H9 (cell line): ENCODE data around the gene RPS16. TPM values are rescaled to one million over a fixed set of nuclear protein-coding genes. Genes with fewer than 3 reads are reported as not detected.

Experiments used
- DNase-seq: peaks from one replicate; pipeline ENCODE4 v3.0.0-alpha.2; 2017
- H2AFZ ChIP-seq: one replicate; pipeline ENCODE4 v1.6.1; 2013; ENCODE audit warnings: mild to moderate bottlenecking, low read length, control low read depth, moderate library complexity
- H2AK5ac ChIP-seq: 2 replicates; pipeline ENCODE4 v1.6.1; 2013; ENCODE audit warnings: low read length, control low read depth, mixed read lengths; ENCODE audit not compliant: insufficient read length
- H2BK120ac ChIP-seq: one replicate; pipeline ENCODE4 v1.6.1; 2013; ENCODE audit warnings: low read depth, mild to moderate bottlenecking, low read length, control low read depth, inconsistent platforms; ENCODE audit not compliant: poor library complexity, severe bottlenecking
- H2BK12ac ChIP-seq: 2 replicates; pipeline ENCODE4 v1.6.1; 2013; ENCODE audit warnings: low read length, control low read depth, mixed read lengths, low read depth; ENCODE audit not compliant: insufficient read length
- H2BK15ac ChIP-seq: 2 replicates; pipeline ENCODE4 v1.6.1; 2013; ENCODE audit warnings: low read depth, low read length, control low read depth
- H2BK20ac ChIP-seq: one replicate; pipeline ENCODE4 v1.6.1; 2013; ENCODE audit warnings: low read depth, mild to moderate bottlenecking, low read length, control low read depth, inconsistent platforms; ENCODE audit not compliant: poor library complexity, severe bottlenecking
- H2BK5ac ChIP-seq: 2 replicates; pipeline ENCODE4 v1.6.1; 2013; ENCODE audit warnings: low read length, control low read depth, mixed read lengths; ENCODE audit not compliant: insufficient read length
- H3K14ac ChIP-seq: 2 replicates; pipeline ENCODE4 v1.6.1; 2013; ENCODE audit warnings: low read length, control low read depth; ENCODE audit not compliant: insufficient read depth
- H3K18ac ChIP-seq: 2 replicates; pipeline ENCODE4 v1.6.1; 2013; ENCODE audit warnings: low read depth, mild to moderate bottlenecking, mixed read lengths, low read length, control low read depth; ENCODE audit not compliant: insufficient read length
- H3K23ac ChIP-seq: 2 replicates; pipeline ENCODE4 v1.6.1; 2013; ENCODE audit warnings: low read length, control low read depth, mixed read lengths, low read depth; ENCODE audit not compliant: insufficient read length
- H3K23me2 ChIP-seq: 2 replicates; pipeline ENCODE4 v1.6.1; 2013; ENCODE audit warnings: low read depth, mild to moderate bottlenecking, mixed read lengths, low read length, control low read depth; ENCODE audit not compliant: insufficient read length, poor library complexity, severe bottlenecking
- H3K27ac ChIP-seq: 2 replicates; pipeline ENCODE4 v1.5.1; 2013; ENCODE audit warnings: low read length, control low read depth, mixed read lengths, low read depth; ENCODE audit not compliant: insufficient read length
- H3K27me3 ChIP-seq: 2 replicates; pipeline ENCODE4 v1.6.1; 2013; ENCODE audit warnings: low read length, control low read depth, inconsistent platforms; ENCODE audit not compliant: insufficient read depth
- H3K4ac ChIP-seq: 2 replicates; pipeline ENCODE4 v1.6.1; 2013; ENCODE audit warnings: low read depth, mild to moderate bottlenecking, control low read depth, inconsistent platforms, low read length, moderate library complexity
- H3K4me1 ChIP-seq: 2 replicates; pipeline ENCODE4 v1.6.1; 2013; ENCODE audit warnings: low read length, control low read depth, inconsistent platforms; ENCODE audit not compliant: insufficient read depth
- H3K4me2 ChIP-seq: 2 replicates; pipeline ENCODE4 v1.6.1; 2013; ENCODE audit warnings: low read length, control low read depth, mixed read lengths; ENCODE audit not compliant: insufficient read length, insufficient read depth
- H3K56ac ChIP-seq: 2 replicates; pipeline ENCODE4 v1.6.1; 2013; ENCODE audit warnings: low read depth, mild to moderate bottlenecking, mixed read lengths, low read length, control low read depth; ENCODE audit not compliant: insufficient read length
- H3K79me1 ChIP-seq: 2 replicates; pipeline ENCODE4 v1.6.1; 2013; ENCODE audit warnings: low read depth, mild to moderate bottlenecking, moderate library complexity, low read length, control low read depth, inconsistent platforms; ENCODE audit not compliant: insufficient read depth, poor library complexity, severe bottlenecking
- H3K79me2 ChIP-seq: 2 replicates; pipeline ENCODE4 v1.6.1; 2013; ENCODE audit warnings: low read length, control low read depth, inconsistent platforms; ENCODE audit not compliant: insufficient read depth
- H3K9ac ChIP-seq: 2 replicates; pipeline ENCODE4 v1.6.1; 2013; ENCODE audit warnings: low read length, control low read depth, mixed read lengths; ENCODE audit not compliant: insufficient read length; ENCODE audit errors: extremely low read depth
- H3K9me3 ChIP-seq: one replicate; pipeline ENCODE4 v1.6.1; 2013; ENCODE audit warnings: low read depth, low read length, inconsistent platforms; ENCODE audit not compliant: control insufficient read depth
- H3T11ph ChIP-seq: one replicate; pipeline ENCODE4 v1.6.1; 2013; ENCODE audit warnings: mild to moderate bottlenecking, low read length, control low read depth, inconsistent platforms
- H4K20me1 ChIP-seq: one replicate; pipeline ENCODE4 v1.6.1; 2013; ENCODE audit not compliant: control insufficient read depth, insufficient read length, insufficient read depth
- H4K5ac ChIP-seq: 2 replicates; pipeline ENCODE4 v1.6.1; 2013; ENCODE audit warnings: low read depth, mild to moderate bottlenecking, mixed read lengths, low read length, control low read depth; ENCODE audit not compliant: insufficient read length
- H4K8ac ChIP-seq: replicated peaks from 2 replicates; pipeline ENCODE4 v1.6.1; 2013; ENCODE audit warnings: low read length, control low read depth, mixed read lengths, low read depth; ENCODE audit not compliant: insufficient read length
- H4K91ac ChIP-seq: 2 replicates; pipeline ENCODE4 v1.6.1; 2013; ENCODE audit warnings: low read depth, mild to moderate bottlenecking, moderate library complexity, mixed read lengths, low read length, control low read depth; ENCODE audit not compliant: insufficient read length
- H3K27ac Mint-ChIP-seq, 3 experiments: 2 replicates in 2 of 3; 3 replicates in 1 of 3; pipeline ENCODE4 v1.8.0; 2020 to 2021; ENCODE audit warnings: mixed read lengths in 3 of 3, mild to moderate bottlenecking in 1 of 3, moderate library complexity in 1 of 3
- H3K27me3 Mint-ChIP-seq: 2 replicates; pipeline ENCODE4 v1.8.0; 2021; ENCODE audit warnings: low read depth, mild to moderate bottlenecking, moderate library complexity, mixed read lengths
- H3K36me3 Mint-ChIP-seq, 3 experiments: 2 replicates in 2 of 3; 3 replicates in 1 of 3; pipeline ENCODE4 v1.8.0; 2020 to 2021; ENCODE audit warnings: low read depth in 3 of 3, mixed read lengths in 3 of 3; ENCODE audit not compliant: insufficient read depth in 1 of 3
- H3K4me1 Mint-ChIP-seq, 2 experiments: 2 replicates each; pipeline ENCODE4 v1.8.0; 2020; ENCODE audit warnings: mixed read lengths in 2 of 2
- H3K4me3 Mint-ChIP-seq, 2 experiments: 2 replicates in 1 of 2; 3 replicates in 1 of 2; pipeline ENCODE4 v1.8.0; 2020 to 2021; ENCODE audit warnings: mild to moderate bottlenecking in 2 of 2, mixed read lengths in 2 of 2, moderate library complexity in 1 of 2
- H3K9me3 Mint-ChIP-seq, 2 experiments: 2 replicates in 1 of 2; 3 replicates in 1 of 2; pipeline ENCODE4 v1.8.0; 2020; ENCODE audit warnings: mild to moderate bottlenecking in 2 of 2, mixed read lengths in 2 of 2, moderate library complexity in 1 of 2
- CTCF ChIP-seq: fragments of 200-600 bp; sonication (generic); conservative IDR thresholded peaks from 3 replicates; pipeline ENCODE4 v1.8.0; 2021; ENCODE audit warnings: antibody characterized with exemption, mild to moderate bottlenecking
- WGBS: extraction: QIAGEN DNeasy Blood & Tissue Kit; methylation state at CpG from one replicate; pipeline ENCODE4 v1.1.7; 2013; ENCODE audit warnings: missing lambda C conversion rate, low lambda C conversion rate, mixed read lengths; ENCODE audit not compliant: insufficient read length; ENCODE audit errors: extremely low coverage; 5-methylcytosine and 5-hydroxymethylcytosine counted together
- total RNA-seq: library from RNA; stranded (reverse); gene quantifications from 2 replicates; pipeline ENCODE4 v1.2.1, GENCODE V29; 2021

RPS16 gene
- total RNA-seq, 1 experiment from 2014 or later: 2,711 TPM

- no peak for DNase-seq
- no peaks in the 10 kb centered on the region for H3K27me3 Mint-ChIP-seq
- no peak overlapping the region for H3K27ac ChIP-seq
These were observed 10.8 kb downstream of the RPS16 start for GRCh38 chr19:39424934-39425333.

More at GRCh38 chr19:39424934-39425333, 10.8 kb downstream of the RPS16 start:
- Histone ChIP-seq H3T11ph (no peak overlapping the region), H2BK120ac (no peak overlapping the region), H3K79me1 (no peaks in the 10 kb centered on the region), H3K18ac (no peak overlapping the region), H3K56ac (no peak overlapping the region), H4K8ac (no peak overlapping the region), H3K4ac (no peak overlapping the region), H3K27me3 (no peaks in the 10 kb centered on the region), H3K4me2 (no peak overlapping the region), H3K23ac (no peak overlapping the region), H3K14ac (no peak overlapping the region), H2BK20ac (no peak overlapping the region), H4K5ac (no peak overlapping the region), H3K23me2 (no peaks in the 10 kb centered on the region), H2BK12ac (no peak overlapping the region), H3K4me1 (peaks cover 7% of the 10 kb centered on the region; the same call in 1 of the 2 replicates), H2AFZ (no peak overlapping the region), H2BK5ac (no peak overlapping the region), H3K9me3 (no peaks in the 10 kb centered on the region), H2BK15ac (no peak overlapping the region), H4K20me1 (no peaks in the 10 kb centered on the region), H3K9ac (no peak overlapping the region), H4K91ac (no peak overlapping the region), H3K79me2 (no peaks in the 10 kb centered on the region), H2AK5ac (no peak overlapping the region)
- H3K4me1 Mint-ChIP-seq: peaks cover 26 to 31% of the 10 kb centered on the region in 2 experiments
- WGBS: no CpG with 5 or more reads among the region's 16 CpGs
- H3K9me3 Mint-ChIP-seq: no peaks in the 10 kb centered on the region
- no peak for TF ChIP-seq CTCF
- H3K4me3 Mint-ChIP-seq: no peak overlapping the region
- H3K36me3 Mint-ChIP-seq: peaks cover 23 to 60% (median 51%) of the 10 kb centered on the region in 3 experiments
- H3K27ac Mint-ChIP-seq: no peak overlapping the region; a peak in 1 of 7 replicates
